Stimulated activated CD8-positive, alpha-beta memory T cell treated with anti-CD3 and anti-CD28 coated beads, Interleukin-7, amount 100 ng/mL, for 4 hours (primary cell): ENCODE data around the gene RABGAP1L.
"Not testable (repeated sequence)": the region's sequence is repeated elsewhere in the genome, so short reads cannot be mapped to it uniquely, and the experiment has no call there.

Experiments used
- DNase-seq, 2 donors: peaks; one replicate each; pipeline ENCODE4 v3.0.0-alpha.2; 2020; ENCODE audit warnings: low read depth in 2 of 2

RABGAP1L gene

DNA sequence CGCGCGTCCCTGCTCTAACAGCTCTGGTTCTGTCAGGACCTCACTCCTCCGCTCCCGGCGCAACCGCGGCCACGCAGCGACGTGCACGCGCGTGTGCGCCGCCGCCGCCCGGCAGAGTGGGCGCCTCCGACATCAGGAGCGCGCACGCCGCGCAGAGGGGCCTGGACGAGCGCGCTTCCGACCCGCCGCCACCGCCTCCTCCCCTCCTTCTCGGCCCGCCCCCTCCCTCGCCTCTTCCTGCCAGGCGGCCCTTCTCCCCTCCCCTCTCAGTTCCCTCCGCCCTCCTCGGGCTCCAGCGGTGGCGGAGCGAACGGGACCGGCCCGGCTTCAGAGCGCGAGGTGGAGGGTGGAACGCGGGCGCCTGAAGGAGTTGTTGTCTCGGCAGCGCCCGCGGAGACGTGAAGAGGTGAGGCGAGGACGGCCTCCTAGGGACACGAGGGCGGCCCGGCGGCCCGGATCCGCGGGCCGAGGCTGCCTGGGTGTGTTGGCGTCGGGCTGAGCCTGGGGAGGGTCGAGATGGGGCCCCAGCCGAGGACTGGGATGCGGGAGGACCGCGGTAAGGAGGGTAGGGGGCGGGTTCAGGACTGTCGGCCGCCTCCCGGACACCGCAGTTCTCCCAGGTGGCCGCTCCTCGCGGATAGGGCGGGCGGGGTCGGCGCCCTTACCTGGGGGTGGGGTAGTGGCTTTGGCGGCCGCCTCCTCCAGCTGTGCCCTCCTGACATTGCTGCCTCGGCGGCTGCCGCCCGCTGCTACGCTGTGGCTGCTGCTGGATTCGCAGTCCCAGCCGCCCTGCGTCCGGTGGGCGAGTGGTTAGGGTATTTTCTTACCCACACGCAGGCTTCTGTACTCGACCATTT, at the start of gene RABGAP1L:
Gene RABGAP1L (plus strand): TSS at position 269 of the 857 bp plus-strand sequence.
- DNase-seq = peak; percentile 88 to 94

DNA sequence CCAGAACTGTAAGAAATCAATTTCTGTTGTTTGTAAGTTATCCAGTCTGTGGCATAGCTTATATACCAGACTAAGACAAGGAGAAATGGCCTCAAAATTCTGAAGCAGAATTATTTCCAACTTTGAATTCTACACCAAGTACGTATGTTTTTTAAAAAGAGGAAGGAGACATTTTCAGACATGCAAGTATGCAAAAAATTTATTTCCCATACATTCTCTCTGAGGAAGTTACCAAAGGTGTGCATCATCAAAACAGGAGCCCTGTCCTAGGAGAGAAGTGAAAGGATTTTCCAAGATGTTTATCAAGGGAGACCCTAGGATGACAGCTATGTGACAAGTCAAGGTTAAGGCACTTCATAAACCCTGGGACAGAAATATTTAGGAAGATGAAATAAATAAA, 49.3 kb upstream of the RABGAP1L start:
- DNase-seq = no peak

DNA sequence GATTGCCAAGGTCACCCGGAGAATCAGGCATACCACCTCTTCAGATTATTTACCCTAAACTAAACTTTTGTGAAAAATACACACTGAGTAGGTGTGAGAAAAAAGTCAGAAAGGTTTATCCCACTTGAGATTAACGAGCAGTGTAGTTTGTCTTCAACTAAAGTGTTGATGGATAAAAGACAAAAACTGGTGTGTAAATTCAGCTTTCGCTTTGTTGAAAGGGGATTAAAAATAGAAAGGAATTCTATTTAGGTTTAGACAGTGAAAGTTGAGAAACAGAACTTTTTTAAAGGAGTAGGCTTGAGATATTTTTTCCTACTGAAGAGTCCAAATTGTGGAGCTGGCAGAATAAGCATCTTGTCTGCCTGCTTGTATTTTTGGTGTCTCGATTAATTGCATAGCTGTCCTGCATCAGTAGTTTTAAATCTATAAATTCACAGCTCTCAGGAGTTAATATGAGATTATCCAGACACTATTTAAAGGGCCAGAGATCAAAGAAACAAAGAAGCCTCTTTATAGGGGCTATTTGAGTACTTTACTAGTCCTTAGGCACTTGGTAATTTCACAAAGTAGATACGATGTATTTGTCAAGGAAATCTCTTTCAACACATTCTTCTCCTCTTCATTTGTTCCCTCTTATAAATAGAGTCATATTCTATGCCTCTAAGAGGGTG, 46.7 kb upstream of the RABGAP1L start:
- DNase-seq = no peak

DNA sequence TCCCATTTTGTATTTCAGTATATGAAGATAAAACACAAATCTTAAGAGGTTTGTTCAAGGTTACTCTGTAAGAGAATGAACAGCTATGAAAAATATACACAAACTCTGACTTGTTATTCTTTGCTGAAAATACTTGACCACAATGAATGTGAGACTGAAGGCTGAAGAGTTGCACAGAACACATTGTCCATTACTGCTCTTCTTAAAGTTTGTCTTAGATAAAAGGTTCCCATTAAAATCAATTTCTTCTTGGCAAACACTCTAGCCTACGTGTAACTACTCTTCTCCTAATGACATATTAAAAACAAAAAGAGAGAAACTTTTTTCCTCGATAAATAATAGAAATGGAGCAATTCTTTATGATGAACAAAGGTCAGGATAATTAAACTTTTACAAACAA, 45.2 kb upstream of the RABGAP1L start:
- DNase-seq = no peak

DNA sequence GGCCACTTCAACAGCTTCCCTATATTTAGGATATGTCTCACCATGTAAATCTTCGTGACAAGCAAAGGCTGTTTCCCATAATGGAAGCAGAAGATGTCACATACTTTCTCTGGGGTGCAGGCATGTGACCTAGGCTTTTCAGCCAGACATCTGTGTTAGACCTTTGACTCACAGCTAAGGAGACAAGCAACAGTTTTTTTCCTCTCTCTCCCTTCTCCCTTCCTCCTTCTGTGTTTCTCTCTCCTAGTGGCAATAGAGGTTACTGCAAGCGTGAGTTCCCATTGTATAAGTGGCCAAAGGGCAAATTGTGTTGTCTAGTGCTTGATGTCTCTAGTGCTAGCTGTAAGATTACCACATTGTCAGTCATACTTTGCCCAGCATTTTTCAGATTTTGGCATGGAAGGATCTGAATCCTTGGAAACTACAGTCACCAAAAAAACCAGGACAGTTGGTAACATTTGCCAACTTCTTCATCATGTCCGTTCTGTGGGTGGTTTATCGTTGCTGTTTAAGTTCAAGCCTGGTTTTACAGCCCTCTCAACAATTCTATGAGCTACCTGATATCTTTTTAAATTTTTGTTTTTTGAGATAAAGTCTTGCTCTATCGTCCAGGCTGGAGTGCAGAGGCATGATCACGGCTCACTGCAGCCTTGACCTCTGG, 44.4 kb upstream of the RABGAP1L start:
- DNase-seq = no peak

DNA sequence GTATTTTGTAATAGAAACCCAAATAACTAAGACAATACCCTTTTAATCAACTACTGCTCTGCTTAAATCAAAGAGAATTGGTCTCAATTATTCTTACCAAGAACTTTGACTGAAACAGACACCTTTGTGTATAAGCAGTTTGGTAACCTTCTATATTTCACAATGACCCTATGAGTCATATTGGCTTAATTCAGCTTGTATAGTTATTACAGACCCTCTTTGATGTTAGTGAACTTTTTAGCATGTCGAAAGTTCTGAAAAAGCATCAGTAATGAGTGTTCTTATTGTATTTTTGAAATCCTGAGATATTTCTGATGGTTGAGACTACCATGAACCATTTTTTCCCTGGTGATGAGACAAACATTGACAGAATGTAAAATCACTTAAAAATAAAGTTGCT, 43.3 kb upstream of the RABGAP1L start:
- no peak for DNase-seq

DNA sequence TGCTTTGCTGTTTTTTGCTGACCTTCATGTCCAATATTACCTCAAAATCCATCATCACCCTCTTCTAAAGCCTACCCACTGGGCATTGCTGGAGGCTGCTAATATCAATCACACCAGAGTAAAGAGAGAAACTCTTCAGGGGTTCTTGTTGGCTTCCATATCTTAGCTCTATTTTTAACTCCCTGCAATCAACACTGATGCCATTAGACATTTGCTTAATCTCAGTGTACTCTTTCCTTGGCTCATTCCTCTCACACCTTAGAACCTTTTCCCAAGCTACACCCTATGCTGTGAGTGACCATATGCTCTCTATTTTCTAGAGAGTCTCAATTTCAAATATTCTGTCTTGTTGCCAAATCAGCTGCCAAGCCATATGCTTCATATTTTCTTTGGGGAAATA, 40.6 kb upstream of the RABGAP1L start:
- DNase-seq = no peak

DNA sequence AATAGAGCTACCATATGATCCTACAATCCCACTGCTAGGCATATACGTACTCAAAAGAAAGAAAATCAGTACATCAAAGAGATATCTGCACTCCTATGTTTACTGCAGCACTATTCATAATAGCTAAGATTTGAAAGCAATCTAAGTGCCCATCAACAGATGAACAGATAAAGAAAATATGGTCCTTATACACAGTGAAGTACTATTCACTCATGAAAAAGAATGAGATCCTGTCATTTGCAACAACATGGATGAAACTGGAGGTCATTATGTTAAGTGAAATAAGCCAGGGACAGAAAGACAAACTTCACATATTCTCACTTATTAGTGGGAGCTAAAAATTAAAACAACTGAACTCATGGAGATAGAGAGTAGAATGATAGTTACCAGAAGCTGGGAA, 37.0 kb upstream of the RABGAP1L start:
- not testable (repeated sequence) for DNase-seq

DNA sequence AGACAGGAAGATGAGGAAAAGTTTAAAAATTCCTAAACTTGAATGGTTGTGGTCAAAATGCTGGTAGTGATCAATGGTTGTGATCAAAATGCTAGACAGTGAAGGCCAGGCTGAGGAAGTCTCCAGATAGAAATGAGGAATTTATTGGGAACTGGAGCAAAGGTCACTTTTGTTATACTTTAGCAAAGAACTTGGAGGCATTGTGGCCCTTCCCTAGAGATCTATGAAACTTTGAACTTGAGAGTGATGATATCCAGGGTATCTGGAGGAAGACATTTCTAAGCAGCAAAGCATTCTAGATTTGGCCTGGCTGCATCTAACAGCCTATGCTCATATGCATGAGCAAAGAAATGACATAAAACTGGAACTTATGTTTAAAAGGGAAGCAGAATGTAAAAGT, 35.5 kb upstream of the RABGAP1L start:
- no peak for DNase-seq

DNA sequence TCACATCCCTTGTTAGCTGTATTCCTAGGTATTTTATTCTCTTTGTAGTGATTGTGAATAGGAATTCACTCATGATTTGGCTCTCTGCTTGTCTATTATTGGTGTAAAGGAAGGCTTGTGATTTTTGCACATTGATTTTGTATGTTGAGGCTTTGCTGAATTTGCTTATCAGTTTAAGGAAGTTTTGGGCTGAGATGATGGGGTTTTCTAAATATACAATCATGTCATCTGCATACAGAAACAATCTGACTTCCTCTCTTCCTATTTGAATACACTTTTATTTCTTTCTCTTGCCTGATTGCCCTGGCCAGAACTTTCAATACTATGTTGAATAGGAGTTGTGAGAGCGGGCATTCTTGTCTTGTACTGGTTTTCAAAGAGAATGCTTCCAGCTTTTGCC, 32.1 kb upstream of the RABGAP1L start:
- not testable (repeated sequence) for DNase-seq

DNA sequence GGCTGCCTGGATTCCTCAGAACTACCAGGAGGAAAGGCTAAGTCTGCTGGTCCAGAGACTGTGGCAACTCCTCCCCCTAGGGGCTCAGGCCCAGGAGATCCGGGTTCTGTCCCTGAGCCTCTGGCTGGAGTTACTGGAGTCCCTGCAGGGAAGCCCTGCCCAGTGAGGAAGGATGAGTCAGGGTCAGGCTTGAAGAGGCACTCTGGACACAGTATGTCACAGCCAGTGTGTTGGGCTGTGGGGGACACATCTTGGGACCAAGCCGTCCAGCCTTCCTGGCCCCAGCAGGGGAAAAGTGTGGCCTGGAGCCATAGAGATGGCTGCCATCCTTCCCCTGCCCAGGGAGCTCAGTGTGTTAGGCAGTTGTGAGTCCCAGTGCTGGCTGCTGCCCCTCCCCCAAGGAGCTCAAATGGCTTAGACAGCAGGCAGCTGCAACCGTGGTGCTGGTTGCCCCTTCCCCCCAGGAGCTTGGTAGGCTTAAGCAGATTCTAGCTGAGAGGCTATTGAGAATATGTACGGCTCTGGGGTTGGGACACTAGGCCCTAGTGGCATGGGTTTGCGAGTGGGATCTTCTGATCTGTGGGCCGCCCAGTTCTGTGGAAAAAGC, 28.2 kb upstream of the RABGAP1L start:
- DNase-seq = no peak

DNA sequence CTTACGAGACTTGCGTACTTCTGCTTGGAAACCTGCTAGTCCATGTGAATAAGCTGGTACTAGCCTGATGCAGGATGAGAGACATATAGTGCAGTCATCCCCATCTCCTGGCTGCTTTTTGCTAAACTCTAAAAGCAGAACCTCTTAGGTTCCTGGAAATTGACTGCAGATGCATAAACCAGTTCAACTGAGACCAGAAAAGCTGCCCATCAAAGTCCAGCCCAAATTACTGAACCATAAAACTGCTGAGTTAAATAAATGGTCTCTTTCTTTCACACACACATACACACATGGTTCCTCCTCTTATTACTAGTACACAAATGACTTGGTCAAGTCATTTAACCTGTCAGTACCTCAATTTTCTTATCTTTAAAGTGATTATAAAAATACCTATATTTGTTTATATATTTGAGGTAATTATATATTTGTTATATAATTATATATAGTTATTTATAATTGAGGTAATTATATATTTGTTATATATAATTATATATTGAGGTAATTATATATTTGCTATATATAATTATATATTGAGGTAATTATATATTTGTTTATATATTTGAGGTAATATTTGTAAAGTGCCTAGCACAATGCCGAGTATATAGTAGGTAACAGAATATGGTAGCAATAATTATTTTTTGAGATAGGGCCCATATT, 25.2 kb upstream of the RABGAP1L start:
- no peak for DNase-seq

DNA sequence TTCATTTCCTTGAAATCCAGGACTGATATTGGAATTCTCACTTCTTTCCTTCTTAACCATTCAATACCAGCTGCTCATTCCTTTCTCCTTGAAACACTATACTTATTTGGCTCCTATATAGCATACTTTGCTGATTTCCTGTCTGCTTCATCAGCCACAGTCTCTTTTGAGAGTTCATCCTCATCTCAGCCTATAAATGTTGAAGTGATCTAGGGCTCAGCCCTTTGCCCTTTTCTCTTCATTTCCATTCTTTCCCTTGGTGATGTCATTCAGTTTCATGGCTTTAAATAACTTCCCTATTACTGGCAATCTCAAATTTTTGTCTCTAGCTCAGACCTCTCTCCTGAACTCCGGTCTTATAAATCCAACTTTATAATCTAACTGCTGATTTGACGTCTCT, 24.1 kb upstream of the RABGAP1L start:
- no peak for DNase-seq

DNA sequence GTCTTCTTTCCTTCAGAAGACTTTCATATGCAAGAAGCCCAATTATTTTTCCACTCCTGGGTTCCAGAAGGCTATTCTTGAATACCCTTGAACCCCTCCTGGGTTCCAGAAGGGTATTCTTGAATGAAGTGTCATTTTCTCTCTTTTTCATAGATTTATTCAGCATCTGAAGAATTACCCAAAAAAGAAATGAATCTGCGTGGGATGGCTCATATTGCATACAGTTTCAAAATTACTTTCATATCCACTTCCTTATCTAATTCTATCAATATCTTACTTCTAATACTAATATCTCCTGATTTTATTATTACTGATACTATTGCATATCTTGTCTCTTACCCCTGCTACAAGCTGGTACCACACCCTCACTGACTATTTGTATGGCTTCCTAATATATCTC, 22.6 kb upstream of the RABGAP1L start:
- no peak for DNase-seq

DNA sequence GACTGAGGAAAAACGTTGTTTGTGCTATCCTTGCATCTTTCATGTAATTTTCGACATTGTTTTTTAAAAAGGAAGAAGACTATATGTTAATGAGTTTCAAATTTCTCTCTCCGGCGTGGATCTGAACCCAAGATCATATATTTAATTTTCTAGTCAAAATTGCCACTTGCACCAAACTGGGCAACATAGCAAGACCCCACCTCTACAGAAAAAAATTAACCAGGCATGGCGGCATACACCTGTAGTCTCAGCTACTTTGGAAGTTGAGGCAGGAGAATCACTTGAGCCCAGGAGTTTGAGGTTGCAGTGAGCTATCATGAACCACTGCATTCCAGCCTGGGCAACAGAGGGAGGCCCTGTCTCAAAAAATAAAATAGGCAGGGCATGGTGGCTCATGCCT, 16.5 kb upstream of the RABGAP1L start:
- DNase-seq = no peak

DNA sequence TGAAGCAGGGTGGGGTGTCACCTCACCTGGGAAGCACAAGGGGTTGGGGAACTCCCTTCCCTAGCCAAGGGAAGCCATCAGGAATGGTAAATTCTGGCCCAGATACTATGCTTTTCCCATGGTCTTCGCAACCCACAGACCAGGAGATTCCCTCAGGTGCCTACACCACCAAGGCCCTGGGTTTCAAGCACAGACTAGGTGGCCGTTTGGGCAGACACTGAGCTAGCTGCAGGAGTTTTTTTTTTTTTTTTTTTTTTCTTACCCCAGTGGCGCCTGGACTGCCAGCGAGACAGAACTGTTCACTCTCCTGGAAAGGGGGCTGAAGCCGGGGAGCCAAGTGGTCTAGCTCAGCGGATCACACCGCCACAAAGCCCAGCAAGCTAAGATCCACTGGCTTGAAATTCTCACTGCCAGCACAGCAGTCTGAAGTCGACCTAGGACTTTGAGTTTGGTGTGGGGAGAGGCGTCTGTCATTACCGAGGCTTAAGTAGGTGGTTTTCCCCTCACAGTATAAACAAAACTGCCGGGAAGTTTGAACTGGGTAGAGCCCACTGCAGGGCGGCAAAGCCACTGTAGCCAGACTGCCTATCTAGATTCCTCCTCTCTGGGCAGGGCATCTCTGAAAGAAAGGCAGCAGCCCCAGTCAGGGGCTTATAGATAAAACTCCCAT, 15.5 kb upstream of the RABGAP1L start:
- not testable (repeated sequence) for DNase-seq

DNA sequence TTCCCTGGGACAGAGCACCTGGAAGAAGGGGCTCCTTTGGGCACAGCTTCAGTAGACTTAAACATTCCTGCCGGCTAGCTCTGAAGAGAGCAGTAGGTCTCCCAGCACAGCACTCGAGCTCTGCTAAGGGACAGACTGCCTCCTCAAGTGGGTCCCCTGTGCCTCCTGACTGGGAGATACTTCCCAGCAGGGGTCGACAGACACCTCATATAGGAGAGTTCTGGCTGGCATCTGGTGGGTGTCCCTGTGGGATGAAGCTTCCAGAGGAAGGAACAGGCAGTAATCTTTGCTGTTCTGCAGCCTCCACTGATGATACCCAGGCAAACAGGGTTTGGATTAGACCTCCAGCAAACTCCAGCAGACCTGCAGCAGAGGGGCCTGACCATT, 14.9 kb upstream of the RABGAP1L start:
- DNase-seq = not testable (repeated sequence)

DNA sequence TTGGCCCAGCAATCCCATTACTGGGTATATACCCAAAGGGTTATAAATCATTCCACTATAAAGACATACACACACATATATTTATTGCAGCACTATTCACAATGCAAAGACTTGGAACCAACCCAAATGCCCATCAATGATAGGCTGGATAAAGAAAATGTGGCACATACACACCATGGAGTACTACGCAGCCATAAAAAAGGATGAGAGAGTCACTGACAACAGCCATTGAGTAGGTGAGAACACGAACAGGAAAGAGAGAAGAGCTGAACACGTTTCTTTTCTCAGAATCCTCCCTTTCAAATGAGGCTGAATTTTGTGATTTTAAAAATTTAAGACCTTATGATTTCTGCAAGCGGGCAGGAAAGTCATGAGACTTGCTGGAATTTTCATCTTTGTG, 10.1 kb upstream of the RABGAP1L start:
- no peak for DNase-seq

DNA sequence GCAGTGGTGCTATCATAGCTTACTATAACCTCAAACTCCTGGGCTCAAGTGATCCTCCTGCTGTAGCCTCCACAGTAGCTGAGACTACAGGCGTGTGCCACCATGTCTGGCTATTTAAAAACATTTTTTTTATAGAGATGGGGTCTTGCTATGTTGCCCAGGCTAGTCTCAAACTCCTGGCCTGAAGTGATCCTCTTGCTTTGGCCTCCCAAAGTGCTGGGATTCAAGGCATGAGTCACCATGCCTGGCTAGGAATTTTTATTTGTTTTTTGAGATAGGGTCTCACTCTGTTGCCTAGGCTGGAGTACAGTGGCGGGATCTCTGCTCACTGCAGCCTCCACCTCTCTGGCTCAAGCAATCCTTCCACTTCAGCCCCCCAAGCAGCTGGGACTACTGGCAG, 8.8 kb upstream of the RABGAP1L start:
- no peak for DNase-seq

DNA sequence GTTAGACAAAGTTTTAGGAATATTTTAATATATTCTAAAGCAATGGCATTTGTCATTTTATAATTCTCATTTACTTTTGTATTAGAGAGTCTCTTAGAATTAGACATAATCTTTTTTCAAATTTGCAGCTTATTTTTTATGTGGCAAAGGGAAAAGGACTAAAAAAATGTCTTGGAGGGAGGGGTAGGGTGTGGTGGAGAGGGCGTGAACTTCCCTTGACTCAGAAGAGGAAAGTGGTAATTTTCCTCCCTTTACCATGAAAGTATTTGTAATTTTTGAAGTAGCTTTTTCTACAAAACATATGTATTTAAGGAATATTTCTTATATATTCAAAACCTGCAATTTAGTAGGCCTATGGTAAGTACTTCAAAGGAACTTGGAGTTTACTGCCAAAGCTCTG, 6.9 kb upstream of the RABGAP1L start:
- no peak for DNase-seq

DNA sequence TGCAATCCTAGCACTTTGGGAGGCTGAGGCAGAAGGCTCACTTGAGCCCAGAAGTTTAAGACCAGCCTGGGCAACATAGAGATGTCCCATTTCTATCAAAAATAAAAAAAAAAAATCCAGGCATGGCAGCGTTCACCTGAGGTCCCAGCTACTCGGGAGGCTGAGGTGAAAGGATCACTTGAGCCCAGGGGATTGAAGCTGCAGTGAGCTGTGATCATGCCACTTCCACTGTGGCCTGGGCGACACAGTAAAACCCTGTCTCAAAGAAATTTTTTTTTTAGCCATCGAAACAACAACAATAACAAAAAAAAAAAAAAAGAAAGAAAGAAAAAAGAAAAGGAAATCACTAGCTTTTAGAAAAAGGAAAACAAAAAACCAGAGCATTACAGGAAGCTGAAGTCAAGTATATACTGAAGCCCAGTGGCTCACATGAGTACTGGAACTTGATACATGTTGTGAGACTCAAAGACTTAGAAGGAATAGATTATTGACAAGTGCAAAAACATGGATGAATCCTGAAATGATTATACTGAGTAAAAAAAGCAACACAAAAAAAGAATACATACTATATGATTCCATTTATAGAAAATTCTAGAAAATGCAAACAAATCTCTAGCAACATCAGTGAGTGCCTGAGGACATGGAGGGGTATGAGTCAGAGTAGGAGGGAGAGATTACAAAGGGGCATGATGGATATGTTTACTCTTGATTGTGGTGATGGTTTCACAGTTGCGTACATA, 6.1 kb upstream of the RABGAP1L start:
- no peak for DNase-seq
